PFSK-1 (cell line): ENCODE data around the gene ADAM12.

ENCODE experiments used
- POLR2AphosphoS5 ChIP-seq: IDR thresholded peaks from 2 replicates; pipeline ENCODE4 v1.6.1; 2012; ENCODE audit warnings: low read depth, mild to moderate bottlenecking, control low read depth, low read length, moderate library complexity
- SIN3A ChIP-seq: IDR thresholded peaks from 2 replicates; pipeline ENCODE4 v1.6.1; 2012; ENCODE audit warnings: mild to moderate bottlenecking, low read length, moderate library complexity, borderline replicate concordance; ENCODE audit not compliant: insufficient read depth
- TF ChIP-seq, protein P1 (sequence below), 2 experiments: IDR thresholded peaks; 2 replicates each; pipeline versions ENCODE4 v1.6.1 to v1.8.0; 2011 to 2012; ENCODE audit warnings: low read depth in 2 of 2, low read length in 2 of 2, control low read depth in 1 of 2, inconsistent platforms in 1 of 2, mild to moderate bottlenecking in 1 of 2, moderate library complexity in 1 of 2; ENCODE audit not compliant: insufficient read depth in 1 of 2

- TF ChIP-seq SIN3A = no peak
- no peak for TF ChIP-seq POLR2AphosphoS5
- TF ChIP-seq, protein P1, sequence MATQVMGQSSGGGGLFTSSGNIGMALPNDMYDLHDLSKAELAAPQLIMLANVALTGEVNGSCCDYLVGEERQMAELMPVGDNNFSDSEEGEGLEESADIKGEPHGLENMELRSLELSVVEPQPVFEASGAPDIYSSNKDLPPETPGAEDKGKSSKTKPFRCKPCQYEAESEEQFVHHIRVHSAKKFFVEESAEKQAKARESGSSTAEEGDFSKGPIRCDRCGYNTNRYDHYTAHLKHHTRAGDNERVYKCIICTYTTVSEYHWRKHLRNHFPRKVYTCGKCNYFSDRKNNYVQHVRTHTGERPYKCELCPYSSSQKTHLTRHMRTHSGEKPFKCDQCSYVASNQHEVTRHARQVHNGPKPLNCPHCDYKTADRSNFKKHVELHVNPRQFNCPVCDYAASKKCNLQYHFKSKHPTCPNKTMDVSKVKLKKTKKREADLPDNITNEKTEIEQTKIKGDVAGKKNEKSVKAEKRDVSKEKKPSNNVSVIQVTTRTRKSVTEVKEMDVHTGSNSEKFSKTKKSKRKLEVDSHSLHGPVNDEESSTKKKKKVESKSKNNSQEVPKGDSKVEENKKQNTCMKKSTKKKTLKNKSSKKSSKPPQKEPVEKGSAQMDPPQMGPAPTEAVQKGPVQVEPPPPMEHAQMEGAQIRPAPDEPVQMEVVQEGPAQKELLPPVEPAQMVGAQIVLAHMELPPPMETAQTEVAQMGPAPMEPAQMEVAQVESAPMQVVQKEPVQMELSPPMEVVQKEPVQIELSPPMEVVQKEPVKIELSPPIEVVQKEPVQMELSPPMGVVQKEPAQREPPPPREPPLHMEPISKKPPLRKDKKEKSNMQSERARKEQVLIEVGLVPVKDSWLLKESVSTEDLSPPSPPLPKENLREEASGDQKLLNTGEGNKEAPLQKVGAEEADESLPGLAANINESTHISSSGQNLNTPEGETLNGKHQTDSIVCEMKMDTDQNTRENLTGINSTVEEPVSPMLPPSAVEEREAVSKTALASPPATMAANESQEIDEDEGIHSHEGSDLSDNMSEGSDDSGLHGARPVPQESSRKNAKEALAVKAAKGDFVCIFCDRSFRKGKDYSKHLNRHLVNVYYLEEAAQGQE (IDR thresholded peaks at IDR 0.05; ENCODE audit: insufficient read depth in 1 of 2, low read depth in 2 of 2, low read length in 2 of 2) = no peak
Measured at GRCh38 chr10:126255313-126255712, 133.0 kb downstream of the ADAM12 start.
